Measurements from ENCODE around the gene ARHGEF12.

DNA sequence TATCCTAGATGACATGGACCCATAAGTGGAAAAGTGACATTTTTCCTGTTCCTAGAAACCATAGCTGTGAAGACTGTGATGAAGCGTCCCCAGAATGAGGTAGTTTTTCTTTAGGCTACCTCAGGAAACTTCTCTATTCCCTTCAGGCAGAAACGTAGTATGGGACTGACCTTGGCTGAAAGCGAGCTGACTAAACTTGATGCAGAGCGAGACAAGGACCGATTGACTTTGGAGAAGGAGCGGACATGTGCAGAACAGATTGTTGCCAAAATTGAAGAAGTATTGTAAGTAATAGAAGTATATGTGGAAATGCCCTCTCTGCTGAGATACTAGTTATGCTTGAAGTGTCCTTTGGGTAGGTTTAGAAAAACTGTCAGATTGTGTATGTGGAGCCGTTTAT is 110.6 kb downstream of the ARHGEF12 start:
- no peak for TF ChIP-seq ZNF274 (IDR thresholded peaks at IDR 0.05; ENCODE audit: low read depth, low read length)
- no peak for TF ChIP-seq YY1 (IDR thresholded peaks at IDR 0.05; ENCODE audit: insufficient read depth, insufficient read length)

Measured in NT2/D1 (cell line).